ENCODE results near the gene DDX18.

GRCh38 chr2:117776888-117777287 lies 37.6 kb upstream of the DDX18 start:
- TF ChIP-seq BHLHE40 (IDR thresholded peaks at IDR 0.05; ENCODE audit: low read depth, low read length) (no peak), CTCF (conservative IDR thresholded peaks at IDR 0.05; ENCODE audit: low read depth, low read length) (no peak), FOS (IDR thresholded peaks at IDR 0.05; ENCODE audit: low read depth, low read length) (no peak), RFX5 (IDR thresholded peaks at IDR 0.05; ENCODE audit: low read depth, low read length) (no peak), POLR2A (IDR thresholded peaks at IDR 0.05; ENCODE audit: low read depth, low read length) (no peak), NFE2L2 (IDR thresholded peaks at IDR 0.05; ENCODE audit: low read depth, low read length) (no peak), USF2 (IDR thresholded peaks at IDR 0.05; ENCODE audit: low read depth, low read length) (no peak), MAFK (IDR thresholded peaks at IDR 0.05; ENCODE audit: low read depth, low read length) (no peak), CEBPB (IDR thresholded peaks at IDR 0.05; ENCODE audit: low read depth, low read length) (peak; percentile 58), SMC3 (IDR thresholded peaks at IDR 0.05; ENCODE audit: low read depth, low read length) (no peak)
